IMR-90 (cell line): ENCODE results near the gene SNX14. TPM values are rescaled to one million over a fixed set of nuclear protein-coding genes. Genes with fewer than 3 reads are reported as not detected.

Experiments used
- ATAC-seq: fragments of 200-7000 bp; cut with Tn5 transposase; 2 replicates; pipeline ENCODE4 v1.9.1; 2020; ENCODE audit warnings: low read depth, mild to moderate bottlenecking, moderate library complexity
- BruUV-seq: library from RNA; stranded (reverse); fragments of 400-500 nt; replicated peaks from 2 replicates; lab custom pipeline; 2021; lab: Mats Ljungman, UMichigan
- CTCF ChIA-PET: fragments of 300-600 bp; formaldehyde crosslinking; extraction: SDS; loops from one replicate; lab custom pipeline; 2021; ENCODE audit warnings: antibody characterized with exemption; lab: Yijun Ruan, JAX
- POLR2A ChIA-PET: fragments of 300-600 bp; sonication (Branson Sonifier 250); formaldehyde crosslinking; loops from one replicate; lab custom pipeline; 2022; ENCODE audit warnings: antibody characterized with exemption; ENCODE audit not compliant: unreplicated experiment; lab: Charles Lee
- DNase-seq: peaks from one replicate; pipeline ENCODE4 v3.0.0; 2013
- H2AFZ ChIP-seq: replicated peaks from 2 replicates; pipeline ENCODE3; 2013; ENCODE audit warnings: low read length, mild to moderate bottlenecking; ENCODE audit not compliant: poor library complexity
- H2AK5ac ChIP-seq: 2 replicates; pipeline ENCODE4 v1.6.1; 2013; ENCODE audit warnings: low read depth, low read length, inconsistent platforms
- H2AK9ac ChIP-seq: replicated peaks from 2 replicates; pipeline ENCODE3; 2013; ENCODE audit warnings: mild to moderate bottlenecking, low read depth, low read length, moderate library complexity; ENCODE audit not compliant: poor library complexity
- H2BK120ac ChIP-seq: 2 replicates; pipeline ENCODE4 v1.6.1; 2013; ENCODE audit warnings: low read depth, low read length, inconsistent platforms
- H2BK15ac ChIP-seq: 3 replicates; pipeline ENCODE4 v1.6.1; 2013; ENCODE audit warnings: low read depth, low read length, inconsistent platforms
- H2BK20ac ChIP-seq: 2 replicates; pipeline ENCODE4 v1.6.1; 2013; ENCODE audit warnings: low read depth, mild to moderate bottlenecking, inconsistent platforms, low read length, moderate library complexity
- H2BK5ac ChIP-seq: 2 replicates; pipeline ENCODE4 v1.6.1; 2013; ENCODE audit warnings: mild to moderate bottlenecking, low read depth, low read length, inconsistent platforms; ENCODE audit not compliant: poor library complexity, severe bottlenecking
- H3K14ac ChIP-seq: replicated peaks from 2 replicates; pipeline ENCODE4 v1.6.1; 2013; ENCODE audit warnings: low read depth, low read length, inconsistent platforms
- H3K18ac ChIP-seq: 2 replicates; pipeline ENCODE4 v1.6.1; 2013; ENCODE audit warnings: low read depth, low read length, control low read depth
- H3K23ac ChIP-seq: 2 replicates; pipeline ENCODE4 v1.6.1; 2013; ENCODE audit warnings: low read depth, low read length, inconsistent platforms
- H3K27ac ChIP-seq: 2 replicates; pipeline ENCODE4 v1.5.1; 2013; ENCODE audit warnings: mild to moderate bottlenecking, control low read depth, low read length; ENCODE audit not compliant: insufficient read depth
- H3K27me3 ChIP-seq: 2 replicates; pipeline ENCODE4 v1.6.1; 2013; ENCODE audit warnings: low read length; ENCODE audit not compliant: control insufficient read depth, insufficient read depth
- H3K36me3 ChIP-seq: 2 replicates; pipeline ENCODE4 v1.6.1; 2013; ENCODE audit warnings: low read length, mixed read lengths; ENCODE audit not compliant: control insufficient read depth, insufficient read depth
- H3K4ac ChIP-seq: 2 replicates; pipeline ENCODE4 v1.6.1; 2013; ENCODE audit warnings: low read depth, low read length, inconsistent platforms
- H3K4me1 ChIP-seq: 2 replicates; pipeline ENCODE4 v1.6.1; 2013; ENCODE audit warnings: low read length, mixed read lengths; ENCODE audit not compliant: control insufficient read depth, insufficient read depth
- H3K4me2 ChIP-seq: 2 replicates; pipeline ENCODE4 v1.6.1; 2013; ENCODE audit warnings: low read depth, mild to moderate bottlenecking, control low read depth, low read length, moderate library complexity
- H3K4me3 ChIP-seq: 2 replicates; pipeline ENCODE4 v1.5.1; 2013; ENCODE audit warnings: low read depth, mild to moderate bottlenecking, control low read depth, low read length, moderate library complexity; ENCODE audit not compliant: insufficient read depth
- H3K56ac ChIP-seq: 2 replicates; pipeline ENCODE4 v1.6.1; 2013; ENCODE audit warnings: low read length, inconsistent platforms; ENCODE audit not compliant: insufficient read depth; ENCODE audit errors: extremely low read depth
- H3K79me1 ChIP-seq, 2 experiments: 2 replicates each; pipeline ENCODE4 v1.6.1; 2013; ENCODE audit warnings: low read length in 2 of 2, inconsistent platforms in 1 of 2, low read depth in 1 of 2
- H3K9ac ChIP-seq: 2 replicates; pipeline ENCODE4 v1.6.1; 2013; ENCODE audit warnings: low read depth, low read length, control low read depth
- H3K9me1 ChIP-seq: 2 replicates; pipeline ENCODE4 v1.6.1; 2013; ENCODE audit warnings: low read length, inconsistent platforms; ENCODE audit not compliant: insufficient read depth
- H3K9me3 ChIP-seq: 2 replicates; pipeline ENCODE4 v1.6.1; 2013; ENCODE audit warnings: low read length; ENCODE audit not compliant: control insufficient read depth, insufficient read depth
- H4K20me1 ChIP-seq: 2 replicates; pipeline ENCODE4 v1.6.1; 2013; ENCODE audit warnings: low read length, inconsistent platforms; ENCODE audit not compliant: insufficient read depth
- H4K5ac ChIP-seq: 2 replicates; pipeline ENCODE4 v1.6.1; 2013; ENCODE audit warnings: mild to moderate bottlenecking, low read depth, low read length, control low read depth
- H4K8ac ChIP-seq, 2 experiments: 2 replicates each; pipeline ENCODE4 v1.6.1; 2013; ENCODE audit warnings: low read depth in 2 of 2, low read length in 2 of 2, control low read depth in 1 of 2, inconsistent platforms in 1 of 2
- H4K91ac ChIP-seq: 2 replicates; pipeline ENCODE4 v1.6.1; 2013; ENCODE audit warnings: low read depth, low read length, inconsistent platforms; ENCODE audit not compliant: insufficient read depth
- BHLHE40 ChIP-seq: fragments of 150-350 bp; IDR thresholded peaks from 2 replicates; pipeline ENCODE4 v1.6.1; 2016; ENCODE audit warnings: mild to moderate bottlenecking, low read depth, low read length
- CEBPB ChIP-seq: IDR thresholded peaks from 2 replicates; pipeline ENCODE4 v1.6.1; 2012; ENCODE audit warnings: low read depth, low read length, improper control_type of control experiment
- CHD1 ChIP-seq: IDR thresholded peaks from 2 replicates; pipeline ENCODE4 v1.6.1; 2012; ENCODE audit warnings: low read depth, low read length, improper control_type of control experiment
- CTCF ChIP-seq: conservative IDR thresholded peaks from 2 replicates; pipeline ENCODE4 v1.5.1; 2012; ENCODE audit warnings: mild to moderate bottlenecking, low read depth, low read length, improper control_type of control experiment
- FOS ChIP-seq: fragments of 150-350 bp; IDR thresholded peaks from 2 replicates; pipeline ENCODE4 v1.6.1; 2016; ENCODE audit warnings: low read depth, low read length
- MAZ ChIP-seq: IDR thresholded peaks from 2 replicates; pipeline ENCODE4 v1.6.1; 2012; ENCODE audit warnings: low read depth, mild to moderate bottlenecking, low read length, improper control_type of control experiment, moderate library complexity, borderline replicate concordance
- POLR2A ChIP-seq: IDR thresholded peaks from 2 replicates; pipeline ENCODE4 v1.6.1; 2012; ENCODE audit warnings: mild to moderate bottlenecking, low read depth, low read length
- RAD21 ChIP-seq: IDR thresholded peaks from 2 replicates; pipeline ENCODE4 v1.6.1; 2012; ENCODE audit warnings: low read length, improper control_type of control experiment
- RCOR1 ChIP-seq: IDR thresholded peaks from 2 replicates; pipeline ENCODE4 v1.6.1; 2012; ENCODE audit warnings: mild to moderate bottlenecking, low read length, improper control_type of control experiment; ENCODE audit not compliant: insufficient replicate concordance
- SMC3 ChIP-seq: fragments of 150-350 bp; IDR thresholded peaks from 2 replicates; pipeline ENCODE4 v1.6.1; 2016; ENCODE audit warnings: low read depth, mild to moderate bottlenecking, antibody characterized with exemption, low read length, moderate library complexity
- WGBS, 2 experiments: methylation state at CpG; one replicate each; pipeline versions ENCODE4 v1.1.5 to v1.1.7; 2013; ENCODE audit warnings: missing lambda C conversion rate in 2 of 2; ENCODE audit not compliant: insufficient read length in 1 of 2; ENCODE audit errors: extremely low coverage in 2 of 2; 5-methylcytosine and 5-hydroxymethylcytosine counted together
- dilution Hi-C: fragments of 300-500 bp; cut with HindIII; formaldehyde crosslinking; loops from one replicate; pipeline ENCODE4 v1.14.3; 2018; ENCODE audit warnings: low sequenced_read_pairs; ENCODE audit not compliant: unreplicated experiment
- in situ Hi-C: fragments of 300-500 bp; cut with MboI; formaldehyde crosslinking; loops from 3 replicates; pipeline ENCODE4 v1.14.3; 2019; ENCODE audit warnings: low sequenced_read_pairs, inconsistent platforms, mixed read lengths
- intact Hi-C: fragments of 100-400 bp; cut with micrococcal nuclease; formaldehyde crosslinking; loops from 2 replicates; pipeline ENCODE4 v1.10.0; 2022
- polyA plus RNA-seq, 3 experiments: library from polyadenylated mRNA; depleted of rRNA; stranded (reverse); fragments of >200 nt; gene quantifications; 2 replicates each; pipeline ENCODE4 v1.2.3, GENCODE V29; 2012; ENCODE audit warnings: low replicate concordance in 1 of 3
- total RNA-seq: library from RNA; depleted of rRNA; stranded (reverse); fragments of >200 nt; gene quantifications from 2 replicates; pipeline ENCODE4 v1.2.3, GENCODE V29; 2012
- TF ChIP-seq, protein P1 (sequence below): fragments of 150-350 bp; IDR thresholded peaks from 2 replicates; pipeline ENCODE4 v1.6.1; 2016; ENCODE audit warnings: low read depth, mild to moderate bottlenecking, low read length, moderate library complexity, borderline replicate concordance

The SNX14 gene
- total and polyA plus RNA-seq, 2 of the 4 experiments (the other 2 are of a cell fraction), result 39.9 to 61.8 TPM

- peak; percentile 23 for TF ChIP-seq POLR2A
- no peak for TF ChIP-seq SMC3
- TF ChIP-seq BHLHE40, result peak; percentile 49
Observed at GRCh38 chr6:85459224-85459901, 134.3 kb downstream of the SNX14 start (continued).

DNA sequence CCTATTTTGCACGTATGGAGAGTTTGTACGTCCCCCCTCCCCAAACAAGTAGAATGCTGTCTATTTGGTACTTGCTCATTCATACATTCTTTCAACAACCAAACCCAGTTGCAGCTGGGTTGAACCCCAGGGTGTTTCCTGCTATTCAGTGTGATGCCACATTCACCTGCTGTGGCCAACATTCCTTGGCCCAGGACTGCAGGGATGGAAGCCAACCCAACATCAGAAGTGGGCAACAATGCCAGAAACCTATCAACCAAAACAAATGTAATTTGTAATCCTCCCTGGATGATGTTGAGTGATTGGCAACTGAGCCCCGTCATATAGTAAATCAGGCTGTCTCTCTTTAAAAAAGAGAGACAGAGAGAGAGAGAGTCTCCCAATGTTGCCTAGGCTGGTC lies 134.9 kb downstream of the SNX14 start:
- H2AK9ac ChIP-seq, result no peak overlapping the region
- peak overlapping the region; percentile 43 for H3K4ac ChIP-seq
- H2AFZ ChIP-seq, result no peak overlapping the region
- H3K36me3 ChIP-seq, result peaks cover 7% of the 10 kb centered on the region; the same call in 1 of the 2 replicates
- CTCF ChIA-PET, result interaction anchor here (0.6 to 1.4 kb wide), 2 partner anchors 24 to 103 kb away, joined by 4 to 7 read pairs; no protein-coding TSS in a partner anchor
- POLR2A ChIA-PET, result no interaction called here
- H2AK5ac ChIP-seq, result peak overlapping the region; percentile 62; the same call in 1 of the 2 replicates
- peak overlapping the region; percentile 50; the same call in 1 of the 2 replicates for H3K23ac ChIP-seq
- H3K4me1 ChIP-seq, result peaks cover 46% of the 10 kb centered on the region
- peak overlapping the region; percentile 31 for H2BK5ac ChIP-seq
- H3K9me3 ChIP-seq, result no peaks in the 10 kb centered on the region
- peaks cover 39 to 74% of the 10 kb centered on the region in 2 experiments for H3K79me1 ChIP-seq
- no peak overlapping the region for H3K9ac ChIP-seq
- peak overlapping the region; percentile 13; the same call in 1 of the 3 replicates for H2BK15ac ChIP-seq
- no peak overlapping the region for H3K4me3 ChIP-seq
- DNase-seq, result no peak
- H3K4me2 ChIP-seq, result peak overlapping the region; percentile 75
- H3K27ac ChIP-seq, result peak overlapping the region; percentile 24; the same call in 1 of the 2 replicates
- intact Hi-C loops (loop anchor here (10.0 kb wide), 1 partner anchor 216 kb away; no protein-coding TSS in a partner anchor), in situ Hi-C loops (loop anchor here (10.0 kb wide), 1 partner anchor 216 kb away; no protein-coding TSS in a partner anchor), dilution Hi-C loops (no loop called here)
- H3K14ac ChIP-seq, result 0 out of 2 replicates have a peak overlapping the region, but pooled peaks have one; percentile 54
- no peaks in the 10 kb centered on the region for H3K27me3 ChIP-seq
- peak overlapping the region; percentile 35; the same call in 1 of the 2 replicates for H4K5ac ChIP-seq
- peak overlapping the region; percentile 81; the same call in 1 of the 2 replicates for H3K18ac ChIP-seq
- TF ChIP-seq FOS (no peak), CHD1 (no peak), MAZ (no peak), SMC3 (no peak), CEBPB (no peak), BHLHE40 (no peak), RAD21 (no peak), RCOR1 (no peak), CTCF (no peak)
- TF ChIP-seq, protein P1, sequence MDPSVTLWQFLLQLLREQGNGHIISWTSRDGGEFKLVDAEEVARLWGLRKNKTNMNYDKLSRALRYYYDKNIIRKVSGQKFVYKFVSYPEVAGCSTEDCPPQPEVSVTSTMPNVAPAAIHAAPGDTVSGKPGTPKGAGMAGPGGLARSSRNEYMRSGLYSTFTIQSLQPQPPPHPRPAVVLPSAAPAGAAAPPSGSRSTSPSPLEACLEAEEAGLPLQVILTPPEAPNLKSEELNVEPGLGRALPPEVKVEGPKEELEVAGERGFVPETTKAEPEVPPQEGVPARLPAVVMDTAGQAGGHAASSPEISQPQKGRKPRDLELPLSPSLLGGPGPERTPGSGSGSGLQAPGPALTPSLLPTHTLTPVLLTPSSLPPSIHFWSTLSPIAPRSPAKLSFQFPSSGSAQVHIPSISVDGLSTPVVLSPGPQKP, result no peak
- H2BK20ac ChIP-seq, result peak overlapping the region; percentile 27; the same call in 1 of the 2 replicates
- peaks cover 45% of the 10 kb centered on the region for H3K9me1 ChIP-seq
- peak overlapping the region; percentile 5; the same call in 1 of the 2 replicates for H3K56ac ChIP-seq
- peaks cover 49% of the 10 kb centered on the region for H4K20me1 ChIP-seq
- H2BK120ac ChIP-seq, result peak overlapping the region; percentile 68
- WGBS, 2 experiments, result no CpG with 5 or more reads among the region's 3 CpGs
- ATAC-seq, result no peak
- BruUV-seq, result no TSS peak
- peak overlapping the region; percentile 25 to 65; a peak in 1 of 4 replicates for H4K8ac ChIP-seq
- H4K91ac ChIP-seq, result peak overlapping the region; percentile 53; the same call in 1 of the 2 replicates
